Gastroesophageal sphincter (tissue), 3 donors: Measurements from ENCODE around the gene CTTNBP2.

Experiments
- EP300 ChIP-seq: sonication (generic); formaldehyde crosslinking; IDR thresholded peaks from one replicate; pipeline ENCODE4 v1.6.1; 2017; ENCODE audit warnings: antibody characterized with exemption, mild to moderate bottlenecking
- POLR2A ChIP-seq, 2 donors: fragments of 450-650 bp; IDR thresholded peaks; one replicate each; pipeline ENCODE4 v1.6.1; 2017; ENCODE audit warnings: antibody characterized with exemption in 2 of 2, mild to moderate bottlenecking in 2 of 2, moderate library complexity in 1 of 2
- POLR2AphosphoS5 ChIP-seq: sonication (generic); formaldehyde crosslinking; IDR thresholded peaks from one replicate; pipeline ENCODE4 v1.6.1; 2017; ENCODE audit warnings: antibody characterized with exemption
- TF ChIP-seq, protein P1 (sequence below), 4 experiments: fragments of 200-600 bp in 2 of 4; fragments of 450-650 bp in 2 of 4; sonication (generic) in 1 of 4; IDR thresholded peaks; one replicate each; pipeline ENCODE4 v1.5.1; 2017 to 2019; ENCODE audit warnings: antibody characterized with exemption in 4 of 4, mild to moderate bottlenecking in 2 of 4, moderate library complexity in 2 of 4

DNA sequence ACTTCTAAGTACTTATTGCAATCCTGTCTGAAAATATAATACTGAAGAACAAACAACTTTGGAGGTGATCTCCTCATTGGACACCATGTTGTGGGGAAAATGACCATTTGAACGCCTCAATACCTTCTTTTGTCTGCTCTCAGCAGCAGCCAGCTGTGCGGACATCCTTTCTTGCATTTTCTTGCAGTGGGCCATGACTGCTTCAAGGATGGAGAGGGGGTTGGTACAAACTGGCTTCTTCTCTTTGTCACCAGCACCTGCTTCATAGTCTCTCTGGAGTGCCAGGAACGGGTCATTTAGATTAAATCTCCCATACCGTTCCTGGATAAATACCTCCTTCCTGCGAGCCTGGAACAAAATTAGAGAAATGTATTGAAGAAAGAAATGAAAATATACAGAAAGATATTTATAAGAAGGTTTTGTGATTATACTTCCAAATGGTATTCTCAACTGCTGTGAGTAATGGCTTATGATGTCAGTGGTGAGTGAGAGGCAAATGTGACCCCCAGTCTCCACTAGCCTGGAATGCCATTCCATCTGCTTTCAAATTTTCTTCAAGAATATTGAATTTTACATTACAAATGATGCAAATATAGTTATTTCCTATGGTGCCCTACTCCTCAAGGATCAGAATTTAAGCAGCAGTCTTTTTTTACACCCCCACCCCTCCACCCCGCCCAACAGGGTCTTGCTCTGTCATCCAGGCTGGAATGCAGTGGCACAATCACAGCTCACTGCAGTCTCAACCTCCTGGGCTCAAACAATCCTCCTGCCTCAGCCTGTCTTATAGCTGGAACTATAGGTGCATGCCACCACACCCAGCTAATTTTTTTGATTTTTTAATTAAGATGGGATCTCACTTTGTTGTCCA lies 62.4 kb downstream of the CTTNBP2 start:
- TF ChIP-seq, protein P1, sequence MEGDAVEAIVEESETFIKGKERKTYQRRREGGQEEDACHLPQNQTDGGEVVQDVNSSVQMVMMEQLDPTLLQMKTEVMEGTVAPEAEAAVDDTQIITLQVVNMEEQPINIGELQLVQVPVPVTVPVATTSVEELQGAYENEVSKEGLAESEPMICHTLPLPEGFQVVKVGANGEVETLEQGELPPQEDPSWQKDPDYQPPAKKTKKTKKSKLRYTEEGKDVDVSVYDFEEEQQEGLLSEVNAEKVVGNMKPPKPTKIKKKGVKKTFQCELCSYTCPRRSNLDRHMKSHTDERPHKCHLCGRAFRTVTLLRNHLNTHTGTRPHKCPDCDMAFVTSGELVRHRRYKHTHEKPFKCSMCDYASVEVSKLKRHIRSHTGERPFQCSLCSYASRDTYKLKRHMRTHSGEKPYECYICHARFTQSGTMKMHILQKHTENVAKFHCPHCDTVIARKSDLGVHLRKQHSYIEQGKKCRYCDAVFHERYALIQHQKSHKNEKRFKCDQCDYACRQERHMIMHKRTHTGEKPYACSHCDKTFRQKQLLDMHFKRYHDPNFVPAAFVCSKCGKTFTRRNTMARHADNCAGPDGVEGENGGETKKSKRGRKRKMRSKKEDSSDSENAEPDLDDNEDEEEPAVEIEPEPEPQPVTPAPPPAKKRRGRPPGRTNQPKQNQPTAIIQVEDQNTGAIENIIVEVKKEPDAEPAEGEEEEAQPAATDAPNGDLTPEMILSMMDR (IDR thresholded peaks at IDR 0.05): no peak
- no peak for TF ChIP-seq EP300
- TF ChIP-seq POLR2A (IDR thresholded peaks at IDR 0.05): no peak
- TF ChIP-seq POLR2AphosphoS5: no peak
